Measurements from ENCODE around the gene ZNF277. TPM values are rescaled to one million over a fixed set of nuclear protein-coding genes. Genes with fewer than 3 reads are reported as not detected.

ZNF277 gene
- total RNA-seq, 1 donor from 2014 or later: 58.2 TPM

GRCh38 chr7:112199672-112200071, 6.8 kb upstream of the ZNF277 start:
- no peak for TF ChIP-seq CTCF (IDR thresholded peaks at IDR 0.05; ENCODE audit: insufficient read depth, low read length, severe bottlenecking)
- DNase-seq (ENCODE audit: low read depth) (no peak), FAIRE-seq (no peak)
- no peaks in the 10 kb centered on the region for H3K27me3 ChIP-seq (ENCODE audit: control insufficient read depth, insufficient read depth, low read length)
- H3K4me3 ChIP-seq (ENCODE audit: low read depth, low read length): no peak overlapping the region
- no peaks in the 10 kb centered on the region for H3K36me3 ChIP-seq (ENCODE audit: control insufficient read depth, insufficient read depth, low read length)

- H3K36me3 ChIP-seq (ENCODE audit: control insufficient read depth, insufficient read depth, low read length): no peaks in the 10 kb centered on the region
- FAIRE-seq (no peak), DNase-seq (ENCODE audit: low read depth) (peak; percentile 86)
- no peak overlapping the region for H3K4me3 ChIP-seq (ENCODE audit: low read depth, low read length)
- TF ChIP-seq CTCF (IDR thresholded peaks at IDR 0.05; ENCODE audit: insufficient read depth, low read length, severe bottlenecking): no peak
- no peaks in the 10 kb centered on the region for H3K27me3 ChIP-seq (ENCODE audit: control insufficient read depth, insufficient read depth, low read length)
These were observed 5.1 kb upstream of the ZNF277 start for GRCh38 chr7:112201411-112201810.

- no peak overlapping the region for H3K4me3 ChIP-seq (ENCODE audit: low read depth, low read length)
- no peak for DNase-seq (ENCODE audit: low read depth)
- no peaks in the 10 kb centered on the region for H3K27me3 ChIP-seq (ENCODE audit: control insufficient read depth, insufficient read depth, low read length)
- no peaks in the 10 kb centered on the region for H3K36me3 ChIP-seq (ENCODE audit: control insufficient read depth, insufficient read depth, low read length)
- TF ChIP-seq CTCF (IDR thresholded peaks at IDR 0.05; ENCODE audit: insufficient read depth, low read length, severe bottlenecking): no peak
- FAIRE-seq: no peak
These were observed 4.7 kb upstream of the ZNF277 start for GRCh38 chr7:112201839-112202238.

GRCh38 chr7:112202816-112203215, 3.7 kb upstream of the ZNF277 start:
- H3K27me3 ChIP-seq (ENCODE audit: control insufficient read depth, insufficient read depth, low read length): no peaks in the 10 kb centered on the region
- H3K4me3 ChIP-seq (ENCODE audit: low read depth, low read length): no peak overlapping the region
- DNase-seq (ENCODE audit: low read depth) (no peak), FAIRE-seq (no peak)
- no peaks in the 10 kb centered on the region for H3K36me3 ChIP-seq (ENCODE audit: control insufficient read depth, insufficient read depth, low read length)
- no peak for TF ChIP-seq CTCF (IDR thresholded peaks at IDR 0.05; ENCODE audit: insufficient read depth, low read length, severe bottlenecking)

GRCh38 chr7:112203365-112203739, 3.1 kb upstream of the ZNF277 start:
- FAIRE-seq: no peak
- no peak overlapping the region for H3K4me3 ChIP-seq (ENCODE audit: low read depth, low read length)
- DNase-seq (ENCODE audit: low read depth): no peak
- H3K27me3 ChIP-seq (ENCODE audit: control insufficient read depth, insufficient read depth, low read length): no peaks in the 10 kb centered on the region
- no peak for TF ChIP-seq CTCF (IDR thresholded peaks at IDR 0.05; ENCODE audit: insufficient read depth, low read length, severe bottlenecking)
- H3K36me3 ChIP-seq (ENCODE audit: control insufficient read depth, insufficient read depth, low read length): no peaks in the 10 kb centered on the region

- no peak for FAIRE-seq
- no peak for DNase-seq (ENCODE audit: low read depth)
- no peak for TF ChIP-seq CTCF (IDR thresholded peaks at IDR 0.05; ENCODE audit: insufficient read depth, low read length, severe bottlenecking)
- Histone ChIP-seq H3K27me3 (ENCODE audit: control insufficient read depth, insufficient read depth, low read length) (no peaks in the 10 kb centered on the region), H3K36me3 (ENCODE audit: control insufficient read depth, insufficient read depth, low read length) (no peaks in the 10 kb centered on the region), H3K4me3 (ENCODE audit: low read depth, low read length) (peak overlapping the region; percentile 80)
These were observed 1.8 kb upstream of the ZNF277 start for GRCh38 chr7:112204499-112205342.
